PC-3 (cell line): ENCODE data around the gene IFI44. TPM values are rescaled to one million over a fixed set of nuclear protein-coding genes. Genes with fewer than 3 reads are reported as not detected.
A peak's percentile ranks its signal among the peaks of the same experiment; 100 is the strongest.

Source experiments
- ATAC-seq: fragments of 200-7000 bp; cut with Tn5 transposase; 2 replicates; pipeline ENCODE4 v1.9.1; 2020; ENCODE audit warnings: mild to moderate bottlenecking, moderate library complexity
- BruUV-seq: library from RNA; stranded (reverse); fragments of 400-500 nt; replicated peaks from 2 replicates; lab custom pipeline; 2021; lab: Mats Ljungman, UMichigan
- CTCF ChIA-PET: fragments of 300-600 bp; sonication (Branson Sonifier 250); formaldehyde crosslinking; loops from one replicate; lab custom pipeline; 2022; ENCODE audit warnings: antibody characterized with exemption; lab: Charles Lee
- POLR2A ChIA-PET: fragments of 300-600 bp; sonication (Branson Sonifier 250); formaldehyde crosslinking; loops from one replicate; lab custom pipeline; 2022; ENCODE audit warnings: antibody characterized with exemption; ENCODE audit not compliant: unreplicated experiment; lab: Charles Lee
- DNase-seq: peaks from one replicate; pipeline ENCODE4 v3.0.0-alpha.2; 2015
- H2AFZ ChIP-seq: fragments of 300-600 bp; sonication (generic); 2 replicates; pipeline ENCODE4 v1.6.0; 2016; ENCODE audit warnings: antibody characterized with exemption, low read length
- H3F3A ChIP-seq: fragments of 300-600 bp; sonication (generic); one replicate; pipeline ENCODE4 v1.6.0; 2017; ENCODE audit warnings: antibody characterized with exemption, low read length, control low read depth, mild to moderate bottlenecking; ENCODE audit not compliant: unreplicated experiment
- H3K27ac ChIP-seq: fragments of 300-600 bp; sonication (generic); 2 replicates; pipeline ENCODE4 v1.5.1; 2016; ENCODE audit warnings: mild to moderate bottlenecking, low read length
- H3K27me3 ChIP-seq: fragments of 300-600 bp; sonication (generic); 2 replicates; pipeline ENCODE4 v1.6.1; 2016; ENCODE audit warnings: low read length, mixed read lengths
- H3K36me3 ChIP-seq: fragments of 300-600 bp; sonication (generic); 2 replicates; pipeline ENCODE4 v1.6.1; 2016; ENCODE audit warnings: low read depth, mixed run types, low read length, mixed read lengths
- H3K4me1 ChIP-seq: fragments of 300-600 bp; sonication (generic); 2 replicates; pipeline ENCODE4 v1.5.1; 2016; ENCODE audit warnings: low read length; ENCODE audit not compliant: insufficient read depth
- H3K4me2 ChIP-seq: fragments of 300-600 bp; sonication (generic); 2 replicates; pipeline ENCODE4 v1.6.0; 2016; ENCODE audit warnings: low read length
- H3K4me3 ChIP-seq: fragments of 300-600 bp; sonication (generic); 2 replicates; pipeline ENCODE4 v1.5.1; 2016; ENCODE audit warnings: mild to moderate bottlenecking, low read length, mixed read lengths
- H3K79me2 ChIP-seq: fragments of 300-600 bp; sonication (generic); 2 replicates; pipeline ENCODE4 v1.6.1; 2017; ENCODE audit warnings: low read length, mixed read lengths
- H3K9ac ChIP-seq: fragments of 300-600 bp; sonication (generic); 2 replicates; pipeline ENCODE4 v1.6.0; 2016; ENCODE audit warnings: mild to moderate bottlenecking, low read length
- H3K9me2 ChIP-seq: fragments of 300-600 bp; sonication (generic); replicated peaks from 2 replicates; pipeline ENCODE4 v1.6.1; 2016; ENCODE audit warnings: mixed run types, low read length, mixed read lengths
- H3K9me3 ChIP-seq: fragments of 300-600 bp; sonication (generic); 2 replicates; pipeline ENCODE4 v1.6.1; 2016; ENCODE audit warnings: low read length, mixed read lengths
- H4K20me1 ChIP-seq: fragments of 300-600 bp; sonication (generic); 2 replicates; pipeline ENCODE4 v1.6.1; 2016; ENCODE audit warnings: low read length, mixed read lengths
- EZH2 ChIP-seq: fragments of 300-600 bp; sonication (generic); IDR thresholded peaks from one replicate; pipeline ENCODE4 v1.6.1; 2017; ENCODE audit warnings: antibody characterized with exemption, mild to moderate bottlenecking, low read length; ENCODE audit not compliant: unreplicated experiment
- EZH2phosphoT487 ChIP-seq: fragments of 300-600 bp; sonication (generic); IDR thresholded peaks from 2 replicates; pipeline ENCODE4 v1.6.1; 2018; ENCODE audit warnings: mild to moderate bottlenecking, antibody characterized with exemption, low read length, borderline replicate concordance
- intact Hi-C: fragments of 100-400 bp; cut with micrococcal nuclease; formaldehyde crosslinking; loops from 2 replicates; pipeline ENCODE4 v1.9.0; 2023
- total RNA-seq: library from RNA; depleted of rRNA; stranded (reverse); fragments of >200 nt; gene quantifications from 2 replicates; pipeline ENCODE4 v1.2.3, GENCODE V29; 2014
- TF ChIP-seq, protein P1 (sequence below): fragments of 300-600 bp; sonication (generic); conservative IDR thresholded peaks from 2 replicates; pipeline ENCODE4 v1.5.1; 2017; ENCODE audit warnings: antibody characterized with exemption, low read depth, mild to moderate bottlenecking, low read length

The IFI44 gene
- total RNA-seq, 1 experiment from 2014 or later, result 10.4 TPM

DNA sequence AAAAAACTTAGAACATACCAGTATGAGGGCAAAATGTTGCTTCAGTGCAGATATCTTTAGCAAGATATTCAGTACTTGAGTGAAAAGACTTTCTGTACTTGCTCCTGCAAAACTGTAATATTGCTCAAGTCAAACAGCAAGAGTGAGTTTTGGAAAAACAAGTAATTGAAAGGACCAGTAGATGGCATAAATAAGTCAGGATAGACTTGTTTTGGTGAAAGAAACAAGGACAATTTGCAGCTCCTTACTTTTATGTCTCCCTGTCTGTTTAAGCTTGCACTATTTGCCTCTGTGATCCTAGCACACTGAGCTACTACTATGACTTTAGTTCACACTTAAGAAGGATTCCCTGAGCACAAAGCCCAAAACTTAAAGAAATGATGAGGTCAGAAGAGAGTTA is 39.1 kb downstream of the IFI44 start:
- no TSS peak for BruUV-seq
- CTCF ChIA-PET, result interaction anchor here (0.7 to 1.6 kb wide), 4 partner anchors 144 to 812 kb away, joined by 5 to 9 read pairs (median 5); no protein-coding TSS in a partner anchor

DNA sequence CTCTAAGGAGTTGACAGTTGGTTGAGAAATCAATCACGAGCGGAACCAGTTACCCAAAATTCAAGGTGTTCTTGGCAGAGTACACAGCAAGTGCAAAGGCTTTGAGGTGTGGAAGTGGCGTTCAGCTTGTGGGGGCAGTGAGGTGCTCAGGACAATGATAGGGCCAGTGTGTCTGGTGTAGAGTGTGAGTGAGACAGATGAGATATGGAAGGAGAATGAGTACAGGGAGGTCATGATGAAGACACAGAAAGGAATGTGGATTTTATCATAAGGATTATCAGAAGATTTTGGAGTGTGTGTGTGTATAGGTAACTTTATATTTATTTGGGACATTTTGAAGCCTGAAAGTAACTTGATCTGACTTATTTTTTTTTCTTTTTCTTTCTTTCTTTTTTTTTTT is 40.9 kb downstream of the IFI44 start:
- no peak for ATAC-seq
- peaks cover 9% of the 10 kb centered on the region for H3F3A ChIP-seq
- BruUV-seq, result no TSS peak
- no peaks in the 10 kb centered on the region for H3K79me2 ChIP-seq
- no peaks in the 10 kb centered on the region for H3K27me3 ChIP-seq
- H3K9ac ChIP-seq, result no peak overlapping the region
- no peak for TF ChIP-seq EZH2
- TF ChIP-seq, protein P1, sequence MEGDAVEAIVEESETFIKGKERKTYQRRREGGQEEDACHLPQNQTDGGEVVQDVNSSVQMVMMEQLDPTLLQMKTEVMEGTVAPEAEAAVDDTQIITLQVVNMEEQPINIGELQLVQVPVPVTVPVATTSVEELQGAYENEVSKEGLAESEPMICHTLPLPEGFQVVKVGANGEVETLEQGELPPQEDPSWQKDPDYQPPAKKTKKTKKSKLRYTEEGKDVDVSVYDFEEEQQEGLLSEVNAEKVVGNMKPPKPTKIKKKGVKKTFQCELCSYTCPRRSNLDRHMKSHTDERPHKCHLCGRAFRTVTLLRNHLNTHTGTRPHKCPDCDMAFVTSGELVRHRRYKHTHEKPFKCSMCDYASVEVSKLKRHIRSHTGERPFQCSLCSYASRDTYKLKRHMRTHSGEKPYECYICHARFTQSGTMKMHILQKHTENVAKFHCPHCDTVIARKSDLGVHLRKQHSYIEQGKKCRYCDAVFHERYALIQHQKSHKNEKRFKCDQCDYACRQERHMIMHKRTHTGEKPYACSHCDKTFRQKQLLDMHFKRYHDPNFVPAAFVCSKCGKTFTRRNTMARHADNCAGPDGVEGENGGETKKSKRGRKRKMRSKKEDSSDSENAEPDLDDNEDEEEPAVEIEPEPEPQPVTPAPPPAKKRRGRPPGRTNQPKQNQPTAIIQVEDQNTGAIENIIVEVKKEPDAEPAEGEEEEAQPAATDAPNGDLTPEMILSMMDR, result no peak
- no peak for TF ChIP-seq EZH2phosphoT487
- no peaks in the 10 kb centered on the region for H3K9me2 ChIP-seq
- CTCF ChIA-PET, result no interaction called here
- peaks cover 57% of the 10 kb centered on the region for H3K4me1 ChIP-seq
- H3K27ac ChIP-seq, result no peak overlapping the region
- no peak for DNase-seq
- intact Hi-C loops, result no loop called here
- H2AFZ ChIP-seq, result no peak overlapping the region
- H3K4me3 ChIP-seq, result no peak overlapping the region
- POLR2A ChIA-PET, result no interaction called here
- no peaks in the 10 kb centered on the region for H3K9me3 ChIP-seq
- no peaks in the 10 kb centered on the region for H3K36me3 ChIP-seq
- no peaks in the 10 kb centered on the region for H4K20me1 ChIP-seq
- no peak overlapping the region for H3K4me2 ChIP-seq

More for the DNA sequence above, 39.1 kb downstream of the IFI44 start:
- intact Hi-C loops, result loop anchor here (1.0 kb wide), 3 partner anchors 145 to 509 kb away; no protein-coding TSS in a partner anchor
- ATAC-seq, result peak; percentile 41
- DNase-seq, result peak; percentile 66
- no peaks in the 10 kb centered on the region for H3K9me3 ChIP-seq
- TF ChIP-seq EZH2phosphoT487 (no peak), EZH2 (no peak)
- TF ChIP-seq, protein P1, result peak; percentile 74
- H3K4me3 ChIP-seq, result no peak overlapping the region
- no peaks in the 10 kb centered on the region for H3K9me2 ChIP-seq
- no peak overlapping the region for H2AFZ ChIP-seq
- H3K27ac ChIP-seq, result peak overlapping the region; percentile 55
- H4K20me1 ChIP-seq, result no peaks in the 10 kb centered on the region
- H3F3A ChIP-seq, result peaks cover 9% of the 10 kb centered on the region
- H3K36me3 ChIP-seq, result no peaks in the 10 kb centered on the region
- H3K4me2 ChIP-seq, result peak overlapping the region; percentile 61
- H3K79me2 ChIP-seq, result no peaks in the 10 kb centered on the region
- peaks cover 57% of the 10 kb centered on the region for H3K4me1 ChIP-seq
- POLR2A ChIA-PET, result interaction anchor here (0.6 kb wide), 1 partner anchor 854 kb away, joined by 3 read pairs; no protein-coding TSS in a partner anchor
- no peaks in the 10 kb centered on the region for H3K27me3 ChIP-seq
- H3K9ac ChIP-seq, result no peak overlapping the region
